GM12878 (cell line): ENCODE data around the gene CACNA2D4. TPM values are rescaled to one million over a fixed set of nuclear protein-coding genes. Genes with fewer than 3 reads are reported as not detected.

Experiments
- BRCA1 ChIP-seq: IDR thresholded peaks from 2 replicates; pipeline ENCODE4 v1.6.1; 2011; ENCODE audit warnings: low read depth, low read length, improper control_type of control experiment
- CBFB ChIP-seq: IDR thresholded peaks from 2 replicates; pipeline ENCODE4 v1.6.1; 2016; ENCODE audit warnings: antibody characterized with exemption, low read depth
- CEBPZ ChIP-seq: fragments of 150-350 bp; IDR thresholded peaks from 2 replicates; pipeline ENCODE4 v1.6.1; 2016; ENCODE audit warnings: low read depth, low read length
- CHD2 ChIP-seq: IDR thresholded peaks from 2 replicates; pipeline ENCODE4 v1.6.1; 2011; ENCODE audit warnings: low read depth, low read length, improper control_type of control experiment, borderline replicate concordance
- CHD4 ChIP-seq: fragments of 200-600 bp; sonication (generic); IDR thresholded peaks from 2 replicates; pipeline ENCODE4 v1.6.1; 2016; ENCODE audit warnings: mild to moderate bottlenecking
- CTCF ChIP-seq, 3 experiments: IDR thresholded peaks in 2 of 3; conservative IDR thresholded peaks in 1 of 3; 2 replicates each; pipeline ENCODE4 v1.5.1; 2011; ENCODE audit warnings: low read depth in 3 of 3, low read length in 3 of 3, mild to moderate bottlenecking in 3 of 3, control low read depth in 2 of 3, moderate library complexity in 2 of 3, inconsistent platforms in 1 of 3, mixed read lengths in 1 of 3; ENCODE audit not compliant: control insufficient read depth in 2 of 3, insufficient read depth in 1 of 3; ENCODE audit errors: extremely low read depth in 1 of 3
- EED ChIP-seq: sonication (generic); IDR thresholded peaks from 2 replicates; pipeline ENCODE4 v1.6.1; 2016; ENCODE audit warnings: antibody characterized with exemption, low read depth
- HDAC2 ChIP-seq: fragments of 200-600 bp; sonication (generic); IDR thresholded peaks from 2 replicates; pipeline ENCODE4 v1.6.1; 2017
- NBN ChIP-seq: fragments of 450-650 bp; IDR thresholded peaks from 2 replicates; pipeline ENCODE4 v1.6.1; 2016
- NFYB ChIP-seq: IDR thresholded peaks from 2 replicates; pipeline ENCODE4 v1.6.1; 2011; ENCODE audit warnings: low read depth, mild to moderate bottlenecking, low read length, improper control_type of control experiment, moderate library complexity; ENCODE audit not compliant: insufficient read depth
- NRF1 ChIP-seq: conservative IDR thresholded peaks from 2 replicates; pipeline ENCODE4 v1.6.1; 2011; ENCODE audit warnings: mild to moderate bottlenecking, low read depth, low read length, improper control_type of control experiment
- PAX5 ChIP-seq: IDR thresholded peaks from 2 replicates; pipeline ENCODE4 v1.6.1; 2011; ENCODE audit warnings: low read depth, low read length, borderline replicate concordance
- RAD21 ChIP-seq: IDR thresholded peaks from 2 replicates; pipeline ENCODE4 v1.6.1; 2011; ENCODE audit warnings: mild to moderate bottlenecking, low read depth, low read length, moderate library complexity; ENCODE audit not compliant: insufficient read depth
- RELA ChIP-seq: fragments of 450-650 bp; IDR thresholded peaks from 2 replicates; pipeline ENCODE4 v1.8.0; 2014; ENCODE audit warnings: borderline replicate concordance; ENCODE audit not compliant: partially characterized antibody
- SMC3 ChIP-seq: IDR thresholded peaks from 2 replicates; pipeline ENCODE4 v1.6.1; 2011; ENCODE audit warnings: low read length, improper control_type of control experiment, borderline replicate concordance
- STAT1 ChIP-seq: fragments of 450-650 bp; conservative IDR thresholded peaks from 2 replicates; pipeline ENCODE4 v1.6.1; 2014; ENCODE audit warnings: antibody characterized with exemption, mild to moderate bottlenecking
- TAF1 ChIP-seq: IDR thresholded peaks from 2 replicates; pipeline ENCODE4 v1.6.1; 2011; ENCODE audit warnings: mild to moderate bottlenecking, low read depth, low read length, borderline replicate concordance
- ZNF384 ChIP-seq: IDR thresholded peaks from 2 replicates; pipeline ENCODE4 v1.6.1; 2012; ENCODE audit warnings: low read depth, mild to moderate bottlenecking, low read length, improper control_type of control experiment, borderline replicate concordance
- polyA plus RNA-seq, 11 experiments: library from polyadenylated mRNA; depleted of rRNA in 4 of 11; unstranded in 6 of 11; stranded (reverse) in 5 of 11; fragments of >200 nt; fragmentation: Nextera tagmentation in 4 of 11; fragmentation: Illumina TruSeq in 1 of 11; extraction: Ambion mirVana in 4 of 11; extraction: Trizol in 1 of 11; gene quantifications; 1 replicate in 1 of 11; 2 replicates in 10 of 11; pipeline versions ENCODE4 v1.2.1 to v1.2.3, GENCODE V29; 2011 to 2016; ENCODE audit warnings: inconsistent platforms in 2 of 11, missing spikeins in 2 of 11, low read depth in 1 of 11
- total RNA-seq, 4 experiments: library from RNA; depleted of rRNA in 3 of 4; stranded (reverse); fragments of >200 nt in 3 of 4; fragmentation: Illumina TruSeq in 1 of 4; extraction: Trizol in 1 of 4; gene quantifications; 2 replicates each; pipeline versions ENCODE4 v1.2.1 to v1.2.3, GENCODE V29; 2013 to 2021
- TF ChIP-seq, protein P1 (sequence below): IDR thresholded peaks from 2 replicates; pipeline ENCODE4 v1.6.1; 2011; ENCODE audit warnings: low read depth, low read length, improper control_type of control experiment, borderline replicate concordance
- TF ChIP-seq, protein P2 (sequence below): fragments of 450-650 bp; IDR thresholded peaks from 2 replicates; pipeline ENCODE4 v1.6.1; 2016; ENCODE audit warnings: mild to moderate bottlenecking, moderate library complexity, borderline replicate concordance

CACNA2D4 gene
- total and polyA plus RNA-seq, 10 of the 15 experiments (the other 5 are each of a cell fraction or from before 2014, with no cell fraction given) = 0.03 to 1.0 (median 0.65) TPM

GRCh38 chr12:1795785-1796514 is 122.5 kb downstream of the CACNA2D4 start (continued):
- TF ChIP-seq CTCF (IDR thresholded peaks at IDR 0.05 in 2 of 3, conservative IDR thresholded peaks at IDR 0.05 in 1 of 3; ENCODE audit: control insufficient read depth in 2 of 3, extremely low read depth in 1 of 3, insufficient read depth in 1 of 3, low read depth in 3 of 3, low read length in 3 of 3) (peak; percentile 81 to 97 (median 92); a peak in 5 of 6 replicates), PAX5 (peak; percentile 4; the same call in 1 of the 2 replicates), SMC3 (peak; percentile 97), RAD21 (peak; percentile 78), HDAC2 (no peak), NBN (peak; percentile 61), CHD2 (peak; percentile 31; the same call in 1 of the 2 replicates), TAF1 (peak; percentile 59; the same call in 1 of the 2 replicates), CBFB (no peak), ZNF384 (no peak), CHD4 (no peak), BRCA1 (no peak), NFYB (no peak), EED (no peak), NRF1 (no peak), STAT1 (no peak), CEBPZ (no peak), RELA (peak; percentile 70)
- TF ChIP-seq, protein P1, sequence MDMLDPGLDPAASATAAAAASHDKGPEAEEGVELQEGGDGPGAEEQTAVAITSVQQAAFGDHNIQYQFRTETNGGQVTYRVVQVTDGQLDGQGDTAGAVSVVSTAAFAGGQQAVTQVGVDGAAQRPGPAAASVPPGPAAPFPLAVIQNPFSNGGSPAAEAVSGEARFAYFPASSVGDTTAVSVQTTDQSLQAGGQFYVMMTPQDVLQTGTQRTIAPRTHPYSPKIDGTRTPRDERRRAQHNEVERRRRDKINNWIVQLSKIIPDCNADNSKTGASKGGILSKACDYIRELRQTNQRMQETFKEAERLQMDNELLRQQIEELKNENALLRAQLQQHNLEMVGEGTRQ = no peak
- TF ChIP-seq, protein P2, sequence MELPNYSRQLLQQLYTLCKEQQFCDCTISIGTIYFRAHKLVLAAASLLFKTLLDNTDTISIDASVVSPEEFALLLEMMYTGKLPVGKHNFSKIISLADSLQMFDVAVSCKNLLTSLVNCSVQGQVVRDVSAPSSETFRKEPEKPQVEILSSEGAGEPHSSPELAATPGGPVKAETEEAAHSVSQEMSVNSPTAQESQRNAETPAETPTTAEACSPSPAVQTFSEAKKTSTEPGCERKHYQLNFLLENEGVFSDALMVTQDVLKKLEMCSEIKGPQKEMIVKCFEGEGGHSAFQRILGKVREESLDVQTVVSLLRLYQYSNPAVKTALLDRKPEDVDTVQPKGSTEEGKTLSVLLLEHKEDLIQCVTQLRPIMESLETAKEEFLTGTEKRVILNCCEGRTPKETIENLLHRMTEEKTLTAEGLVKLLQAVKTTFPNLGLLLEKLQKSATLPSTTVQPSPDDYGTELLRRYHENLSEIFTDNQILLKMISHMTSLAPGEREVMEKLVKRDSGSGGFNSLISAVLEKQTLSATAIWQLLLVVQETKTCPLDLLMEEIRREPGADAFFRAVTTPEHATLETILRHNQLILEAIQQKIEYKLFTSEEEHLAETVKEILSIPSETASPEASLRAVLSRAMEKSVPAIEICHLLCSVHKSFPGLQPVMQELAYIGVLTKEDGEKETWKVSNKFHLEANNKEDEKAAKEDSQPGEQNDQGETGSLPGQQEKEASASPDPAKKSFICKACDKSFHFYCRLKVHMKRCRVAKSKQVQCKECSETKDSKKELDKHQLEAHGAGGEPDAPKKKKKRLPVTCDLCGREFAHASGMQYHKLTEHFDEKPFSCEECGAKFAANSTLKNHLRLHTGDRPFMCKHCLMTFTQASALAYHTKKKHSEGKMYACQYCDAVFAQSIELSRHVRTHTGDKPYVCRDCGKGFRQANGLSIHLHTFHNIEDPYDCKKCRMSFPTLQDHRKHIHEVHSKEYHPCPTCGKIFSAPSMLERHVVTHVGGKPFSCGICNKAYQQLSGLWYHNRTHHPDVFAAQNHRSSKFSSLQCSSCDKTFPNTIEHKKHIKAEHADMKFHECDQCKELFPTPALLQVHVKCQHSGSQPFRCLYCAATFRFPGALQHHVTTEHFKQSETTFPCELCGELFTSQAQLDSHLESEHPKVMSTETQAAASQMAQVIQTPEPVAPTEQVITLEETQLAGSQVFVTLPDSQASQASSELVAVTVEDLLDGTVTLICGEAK = no peak
